ENCODE results near the gene TIMM21.

DNA sequence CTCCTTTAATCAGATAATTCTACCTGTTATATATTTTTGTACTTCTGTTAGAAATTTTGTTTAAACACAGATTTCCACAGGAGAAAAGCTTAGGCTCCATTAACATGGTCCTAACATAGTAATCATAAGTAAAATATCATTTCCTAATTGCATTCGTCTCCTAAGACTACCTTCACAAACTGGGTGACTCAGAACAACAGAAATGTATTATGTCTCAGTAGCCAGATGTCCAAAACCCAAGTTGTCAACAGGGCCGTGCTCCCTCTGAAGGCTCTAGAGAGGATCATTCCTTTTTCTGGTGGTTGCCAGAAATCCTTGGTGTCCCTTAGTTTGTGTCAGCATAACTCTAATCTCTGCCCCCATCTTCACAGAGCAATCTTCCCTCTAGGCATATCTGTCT, 6.1 kb upstream of the TIMM21 start:
- TF ChIP-seq, protein P1, sequence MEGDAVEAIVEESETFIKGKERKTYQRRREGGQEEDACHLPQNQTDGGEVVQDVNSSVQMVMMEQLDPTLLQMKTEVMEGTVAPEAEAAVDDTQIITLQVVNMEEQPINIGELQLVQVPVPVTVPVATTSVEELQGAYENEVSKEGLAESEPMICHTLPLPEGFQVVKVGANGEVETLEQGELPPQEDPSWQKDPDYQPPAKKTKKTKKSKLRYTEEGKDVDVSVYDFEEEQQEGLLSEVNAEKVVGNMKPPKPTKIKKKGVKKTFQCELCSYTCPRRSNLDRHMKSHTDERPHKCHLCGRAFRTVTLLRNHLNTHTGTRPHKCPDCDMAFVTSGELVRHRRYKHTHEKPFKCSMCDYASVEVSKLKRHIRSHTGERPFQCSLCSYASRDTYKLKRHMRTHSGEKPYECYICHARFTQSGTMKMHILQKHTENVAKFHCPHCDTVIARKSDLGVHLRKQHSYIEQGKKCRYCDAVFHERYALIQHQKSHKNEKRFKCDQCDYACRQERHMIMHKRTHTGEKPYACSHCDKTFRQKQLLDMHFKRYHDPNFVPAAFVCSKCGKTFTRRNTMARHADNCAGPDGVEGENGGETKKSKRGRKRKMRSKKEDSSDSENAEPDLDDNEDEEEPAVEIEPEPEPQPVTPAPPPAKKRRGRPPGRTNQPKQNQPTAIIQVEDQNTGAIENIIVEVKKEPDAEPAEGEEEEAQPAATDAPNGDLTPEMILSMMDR (IDR thresholded peaks at IDR 0.05; ENCODE audit: poor library complexity), result no peak
- TF ChIP-seq EZH2 (IDR thresholded peaks at IDR 0.05; ENCODE audit: borderline replicate concordance), result no peak

Data from hepatocyte (in vitro differentiated cells).